ENCODE measurements around the gene PIGC.
A peak's percentile ranks its signal among the peaks of the same experiment; 100 is the strongest.

DNA sequence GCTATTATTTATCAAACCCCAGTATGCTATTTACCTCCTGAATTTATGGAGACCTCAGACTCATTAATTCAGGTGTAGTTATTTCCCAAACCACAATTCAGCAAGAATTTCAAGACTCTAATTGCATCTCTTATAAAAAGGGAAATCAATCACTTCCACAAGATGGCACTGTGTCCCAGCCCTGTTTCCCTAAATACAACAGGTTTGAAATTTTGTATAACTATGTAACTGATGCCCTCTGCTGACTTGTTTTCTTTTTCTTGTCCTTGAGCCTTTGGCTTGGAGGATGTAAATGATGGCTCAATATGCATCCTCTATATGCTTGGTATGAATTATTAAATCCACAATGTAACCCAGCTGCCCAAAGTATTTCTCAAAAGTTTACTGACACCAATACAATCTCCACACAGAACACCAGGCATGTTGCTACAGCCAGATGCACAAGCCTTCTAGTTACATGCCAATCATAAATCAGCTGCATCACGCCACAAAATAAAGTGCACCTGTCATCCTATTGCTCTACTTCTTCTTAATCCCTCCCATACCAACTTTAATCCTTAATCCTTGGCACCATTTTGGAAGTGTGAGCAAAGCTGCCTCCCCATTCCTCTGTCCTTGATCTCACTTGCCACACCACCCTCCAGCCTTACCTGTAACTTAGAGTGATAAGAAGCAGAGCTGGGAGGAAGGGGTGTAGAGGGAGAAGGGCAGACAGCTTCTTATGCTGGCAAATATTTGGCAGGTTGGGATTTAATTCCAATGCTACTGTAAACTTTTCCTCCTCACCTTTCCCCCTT, 14.3 kb downstream of the PIGC start:
- TF ChIP-seq POLR2A (IDR thresholded peaks at IDR 0.05): no peak
- TF ChIP-seq, protein P1, sequence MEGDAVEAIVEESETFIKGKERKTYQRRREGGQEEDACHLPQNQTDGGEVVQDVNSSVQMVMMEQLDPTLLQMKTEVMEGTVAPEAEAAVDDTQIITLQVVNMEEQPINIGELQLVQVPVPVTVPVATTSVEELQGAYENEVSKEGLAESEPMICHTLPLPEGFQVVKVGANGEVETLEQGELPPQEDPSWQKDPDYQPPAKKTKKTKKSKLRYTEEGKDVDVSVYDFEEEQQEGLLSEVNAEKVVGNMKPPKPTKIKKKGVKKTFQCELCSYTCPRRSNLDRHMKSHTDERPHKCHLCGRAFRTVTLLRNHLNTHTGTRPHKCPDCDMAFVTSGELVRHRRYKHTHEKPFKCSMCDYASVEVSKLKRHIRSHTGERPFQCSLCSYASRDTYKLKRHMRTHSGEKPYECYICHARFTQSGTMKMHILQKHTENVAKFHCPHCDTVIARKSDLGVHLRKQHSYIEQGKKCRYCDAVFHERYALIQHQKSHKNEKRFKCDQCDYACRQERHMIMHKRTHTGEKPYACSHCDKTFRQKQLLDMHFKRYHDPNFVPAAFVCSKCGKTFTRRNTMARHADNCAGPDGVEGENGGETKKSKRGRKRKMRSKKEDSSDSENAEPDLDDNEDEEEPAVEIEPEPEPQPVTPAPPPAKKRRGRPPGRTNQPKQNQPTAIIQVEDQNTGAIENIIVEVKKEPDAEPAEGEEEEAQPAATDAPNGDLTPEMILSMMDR (IDR thresholded peaks at IDR 0.05): peak; percentile 66 to 84 (median 68)

All from adrenal gland (tissue), 5 donors.